Gastroesophageal sphincter (tissue), 3 donors: Measurements from ENCODE around the gene UBE2D1.

Experiments used
- EP300 ChIP-seq: sonication (generic); formaldehyde crosslinking; IDR thresholded peaks from one replicate; pipeline ENCODE4 v1.6.1; 2017; ENCODE audit warnings: antibody characterized with exemption, mild to moderate bottlenecking
- POLR2A ChIP-seq, 2 donors: fragments of 450-650 bp; IDR thresholded peaks; one replicate each; pipeline ENCODE4 v1.6.1; 2017; ENCODE audit warnings: antibody characterized with exemption in 2 of 2, mild to moderate bottlenecking in 2 of 2, moderate library complexity in 1 of 2
- POLR2AphosphoS5 ChIP-seq: sonication (generic); formaldehyde crosslinking; IDR thresholded peaks from one replicate; pipeline ENCODE4 v1.6.1; 2017; ENCODE audit warnings: antibody characterized with exemption
- TF ChIP-seq, protein P1 (sequence below), 4 experiments: fragments of 200-600 bp in 2 of 4; fragments of 450-650 bp in 2 of 4; sonication (generic) in 1 of 4; IDR thresholded peaks; one replicate each; pipeline ENCODE4 v1.5.1; 2017 to 2019; ENCODE audit warnings: antibody characterized with exemption in 4 of 4, mild to moderate bottlenecking in 2 of 4, moderate library complexity in 2 of 4

- TF ChIP-seq, protein P1, sequence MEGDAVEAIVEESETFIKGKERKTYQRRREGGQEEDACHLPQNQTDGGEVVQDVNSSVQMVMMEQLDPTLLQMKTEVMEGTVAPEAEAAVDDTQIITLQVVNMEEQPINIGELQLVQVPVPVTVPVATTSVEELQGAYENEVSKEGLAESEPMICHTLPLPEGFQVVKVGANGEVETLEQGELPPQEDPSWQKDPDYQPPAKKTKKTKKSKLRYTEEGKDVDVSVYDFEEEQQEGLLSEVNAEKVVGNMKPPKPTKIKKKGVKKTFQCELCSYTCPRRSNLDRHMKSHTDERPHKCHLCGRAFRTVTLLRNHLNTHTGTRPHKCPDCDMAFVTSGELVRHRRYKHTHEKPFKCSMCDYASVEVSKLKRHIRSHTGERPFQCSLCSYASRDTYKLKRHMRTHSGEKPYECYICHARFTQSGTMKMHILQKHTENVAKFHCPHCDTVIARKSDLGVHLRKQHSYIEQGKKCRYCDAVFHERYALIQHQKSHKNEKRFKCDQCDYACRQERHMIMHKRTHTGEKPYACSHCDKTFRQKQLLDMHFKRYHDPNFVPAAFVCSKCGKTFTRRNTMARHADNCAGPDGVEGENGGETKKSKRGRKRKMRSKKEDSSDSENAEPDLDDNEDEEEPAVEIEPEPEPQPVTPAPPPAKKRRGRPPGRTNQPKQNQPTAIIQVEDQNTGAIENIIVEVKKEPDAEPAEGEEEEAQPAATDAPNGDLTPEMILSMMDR (IDR thresholded peaks at IDR 0.05) = no peak
- no peak for TF ChIP-seq POLR2AphosphoS5
- TF ChIP-seq POLR2A (IDR thresholded peaks at IDR 0.05) = no peak
- no peak for TF ChIP-seq EP300
Measured at GRCh38 chr10:58382489-58382995, 47.7 kb downstream of the UBE2D1 start.
